Cardiac muscle cell (in vitro differentiated cells and primary cell): ENCODE data around the gene ID2. TPM values are rescaled to one million over a fixed set of nuclear protein-coding genes. Genes with fewer than 3 reads are reported as not detected.

Source experiments
- DNase-seq, 2 donors: peaks; one replicate each; pipeline versions ENCODE4 v3.0.0 to v3.0.0-alpha.2; 2010 to 2017; ENCODE audit warnings: low read depth in 1 of 2, low spot score in 1 of 2
- H3K27ac ChIP-seq: fragments of 200-600 bp; sonication (generic); 2 replicates; pipeline ENCODE4 v1.5.1; 2016
- H3K27me3 ChIP-seq: fragments of 200-600 bp; sonication (generic); 2 replicates; pipeline ENCODE4 v1.6.0; 2016; ENCODE audit warnings: control low read depth
- H3K36me3 ChIP-seq: fragments of 200-600 bp; sonication (generic); 2 replicates; pipeline ENCODE4 v1.5.1; 2016; ENCODE audit warnings: control low read depth
- H3K4me1 ChIP-seq: fragments of 200-600 bp; sonication (generic); 2 replicates; pipeline ENCODE4 v1.8.1; 2017; ENCODE audit warnings: low read depth, mild to moderate bottlenecking, mixed run types
- H3K4me3 ChIP-seq: fragments of 200-600 bp; sonication (generic); 2 replicates; pipeline ENCODE4 v1.5.1; 2016; ENCODE audit warnings: mild to moderate bottlenecking
- H3K9me3 ChIP-seq: fragments of 200-600 bp; sonication (generic); 2 replicates; pipeline ENCODE4 v1.5.1; 2017; ENCODE audit warnings: low read depth, mild to moderate bottlenecking, control low read depth
- polyA plus RNA-seq: library from polyadenylated mRNA; unstranded; fragments of >200 nt; fragmentation: Nextera tagmentation; extraction: Ambion mirVana; gene quantifications from 2 replicates; pipeline ENCODE4 v1.2.1, GENCODE V29; 2016
- total RNA-seq: library from RNA; depleted of rRNA; stranded (reverse); fragments of >200 nt; gene quantifications from 2 replicates; pipeline ENCODE4 v1.2.3, GENCODE V29; 2016
- TF ChIP-seq, protein P1 (sequence below): IDR thresholded peaks from 2 replicates; pipeline ENCODE4 v1.5.1; 2012; ENCODE audit warnings: low read depth, mild to moderate bottlenecking, low read length

ID2 gene
- total and polyA plus RNA-seq, 2 experiments from 2014 or later = 409 to 780 TPM

DNA sequence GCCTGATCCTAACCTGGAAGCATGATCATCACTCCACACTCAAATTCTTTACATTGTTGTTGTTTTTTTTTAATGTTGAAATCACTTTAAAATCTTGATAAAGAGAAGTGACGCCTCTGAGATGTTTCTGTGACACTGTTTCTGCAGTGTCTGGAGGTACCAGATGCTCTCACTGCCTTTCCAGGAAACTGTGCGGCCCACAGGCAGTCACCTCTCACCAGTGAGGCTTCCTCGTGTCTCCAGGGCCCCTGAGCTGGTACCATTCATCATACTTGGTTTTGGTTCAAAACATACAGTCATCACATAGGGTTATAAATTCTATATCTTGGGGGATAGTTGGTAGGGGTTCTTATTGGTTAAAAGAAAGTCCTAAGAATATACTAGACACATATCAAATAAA, 10.1 kb upstream of the ID2 start:
- no peak overlapping the region for H3K27ac ChIP-seq

GRCh38 chr2:8672940-8673339, 8.9 kb upstream of the ID2 start:
- Histone ChIP-seq H3K4me3 (no peak overlapping the region), H3K9me3 (no peaks in the 10 kb centered on the region), H3K36me3 (no peaks in the 10 kb centered on the region), H3K27ac (no peak overlapping the region), H3K27me3 (no peaks in the 10 kb centered on the region), H3K4me1 (peaks cover 22% of the 10 kb centered on the region)
- TF ChIP-seq, protein P1, sequence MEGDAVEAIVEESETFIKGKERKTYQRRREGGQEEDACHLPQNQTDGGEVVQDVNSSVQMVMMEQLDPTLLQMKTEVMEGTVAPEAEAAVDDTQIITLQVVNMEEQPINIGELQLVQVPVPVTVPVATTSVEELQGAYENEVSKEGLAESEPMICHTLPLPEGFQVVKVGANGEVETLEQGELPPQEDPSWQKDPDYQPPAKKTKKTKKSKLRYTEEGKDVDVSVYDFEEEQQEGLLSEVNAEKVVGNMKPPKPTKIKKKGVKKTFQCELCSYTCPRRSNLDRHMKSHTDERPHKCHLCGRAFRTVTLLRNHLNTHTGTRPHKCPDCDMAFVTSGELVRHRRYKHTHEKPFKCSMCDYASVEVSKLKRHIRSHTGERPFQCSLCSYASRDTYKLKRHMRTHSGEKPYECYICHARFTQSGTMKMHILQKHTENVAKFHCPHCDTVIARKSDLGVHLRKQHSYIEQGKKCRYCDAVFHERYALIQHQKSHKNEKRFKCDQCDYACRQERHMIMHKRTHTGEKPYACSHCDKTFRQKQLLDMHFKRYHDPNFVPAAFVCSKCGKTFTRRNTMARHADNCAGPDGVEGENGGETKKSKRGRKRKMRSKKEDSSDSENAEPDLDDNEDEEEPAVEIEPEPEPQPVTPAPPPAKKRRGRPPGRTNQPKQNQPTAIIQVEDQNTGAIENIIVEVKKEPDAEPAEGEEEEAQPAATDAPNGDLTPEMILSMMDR = no peak
- no peak for DNase-seq

More for the DNA sequence above, 10.1 kb upstream of the ID2 start:
- H3K27me3 ChIP-seq = no peaks in the 10 kb centered on the region
- DNase-seq = no peak
- H3K9me3 ChIP-seq = no peaks in the 10 kb centered on the region
- H3K4me3 ChIP-seq = no peak overlapping the region
- TF ChIP-seq, protein P1 = no peak
- no peaks in the 10 kb centered on the region for H3K36me3 ChIP-seq
- H3K4me1 ChIP-seq = peaks cover 21% of the 10 kb centered on the region

GRCh38 chr2:8673381-8673780, 8.5 kb upstream of the ID2 start:
- Histone ChIP-seq H3K4me3 (no peak overlapping the region), H3K36me3 (no peaks in the 10 kb centered on the region), H3K27ac (no peak overlapping the region), H3K4me1 (peaks cover 22% of the 10 kb centered on the region), H3K9me3 (no peaks in the 10 kb centered on the region), H3K27me3 (no peaks in the 10 kb centered on the region)
- TF ChIP-seq, protein P1 = no peak
- DNase-seq = no peak

GRCh38 chr2:8674420-8675009, 7.3 kb upstream of the ID2 start:
- Histone ChIP-seq H3K4me1 (peaks cover 16% of the 10 kb centered on the region), H3K9me3 (no peaks in the 10 kb centered on the region), H3K4me3 (no peak overlapping the region), H3K36me3 (no peaks in the 10 kb centered on the region), H3K27me3 (no peaks in the 10 kb centered on the region), H3K27ac (no peak overlapping the region)
- TF ChIP-seq, protein P1 = no peak
- no peak for DNase-seq

GRCh38 chr2:8675543-8675942, 6.3 kb upstream of the ID2 start:
- peaks cover 26% of the 10 kb centered on the region for H3K4me1 ChIP-seq
- H3K27ac ChIP-seq = peak overlapping the region; percentile 100
- H3K9me3 ChIP-seq = no peaks in the 10 kb centered on the region
- H3K4me3 ChIP-seq = no peak overlapping the region
- no peak for DNase-seq
- TF ChIP-seq, protein P1 = no peak
- no peaks in the 10 kb centered on the region for H3K36me3 ChIP-seq
- H3K27me3 ChIP-seq = no peaks in the 10 kb centered on the region
